Measurements from ENCODE around the gene ZNF618. TPM values are rescaled to one million over a fixed set of nuclear protein-coding genes. Genes with fewer than 3 reads are reported as not detected.

ZNF618 gene
- total RNA-seq, 1 donor from 2014 or later: 0.25 TPM

GRCh38 chr9:114098021-114098935, 222.2 kb downstream of the ZNF618 start:
- Mint-ChIP-seq H3K27ac (no peak overlapping the region), H3K27me3 (ENCODE audit: low read depth) (peaks cover 26% of the 10 kb centered on the region), H3K4me3 (ENCODE audit: low read depth) (no peak overlapping the region), H3K4me1 (ENCODE audit: low read depth) (peaks cover 3% of the 10 kb centered on the region), H3K9me3 (no peaks in the 10 kb centered on the region), H3K36me3 (ENCODE audit: low read depth) (no peaks in the 10 kb centered on the region)
- intact Hi-C loops (cut with micrococcal nuclease): no loop called here
- DNase-seq (ENCODE audit: low spot score): no peak

- peaks cover 3% of the 10 kb centered on the region for H3K4me1 Mint-ChIP-seq (ENCODE audit: low read depth)
- H3K36me3 Mint-ChIP-seq (ENCODE audit: low read depth): no peaks in the 10 kb centered on the region
- no peaks in the 10 kb centered on the region for H3K9me3 Mint-ChIP-seq
- H3K27ac Mint-ChIP-seq: no peak within 1 kb of the TSS
- DNase-seq (ENCODE audit: low spot score): no peak
- H3K27me3 Mint-ChIP-seq (ENCODE audit: low read depth): peaks cover 26% of the 10 kb centered on the region
- intact Hi-C loops (cut with micrococcal nuclease): no loop called here
- H3K4me3 Mint-ChIP-seq (ENCODE audit: low read depth): no peak within 1 kb of the TSS
Observed at GRCh38 chr9:114098936-114099668, 223.0 kb downstream of the ZNF618 start, which contains the start of gene KIF12. TSS of gene KIF12 (minus strand) at chr9:114099292. CDS start at chr9:114099276, 16 bp downstream.

GRCh38 chr9:114099669-114100270, 223.7 kb downstream of the ZNF618 start:
- Mint-ChIP-seq H3K4me1 (ENCODE audit: low read depth) (peaks cover 3% of the 10 kb centered on the region), H3K27ac (no peak overlapping the region), H3K4me3 (ENCODE audit: low read depth) (no peak overlapping the region), H3K9me3 (no peaks in the 10 kb centered on the region), H3K27me3 (ENCODE audit: low read depth) (peaks cover 30% of the 10 kb centered on the region), H3K36me3 (ENCODE audit: low read depth) (no peaks in the 10 kb centered on the region)
- intact Hi-C loops (cut with micrococcal nuclease): no loop called here
- no peak for DNase-seq (ENCODE audit: low spot score)

GRCh38 chr9:114100536-114100935, 224.4 kb downstream of the ZNF618 start:
- Mint-ChIP-seq H3K9me3 (no peaks in the 10 kb centered on the region), H3K36me3 (ENCODE audit: low read depth) (no peaks in the 10 kb centered on the region), H3K4me1 (ENCODE audit: low read depth) (peaks cover 3% of the 10 kb centered on the region), H3K27ac (no peak overlapping the region), H3K27me3 (ENCODE audit: low read depth) (peaks cover 36% of the 10 kb centered on the region), H3K4me3 (ENCODE audit: low read depth) (no peak overlapping the region)
- no peak for DNase-seq (ENCODE audit: low spot score)
- intact Hi-C loops (cut with micrococcal nuclease): no loop called here

- Mint-ChIP-seq H3K27me3 (ENCODE audit: low read depth) (peaks cover 24% of the 10 kb centered on the region), H3K4me3 (ENCODE audit: low read depth) (no peak overlapping the region), H3K4me1 (ENCODE audit: low read depth) (peaks cover 3% of the 10 kb centered on the region), H3K9me3 (no peaks in the 10 kb centered on the region), H3K36me3 (ENCODE audit: low read depth) (no peaks in the 10 kb centered on the region), H3K27ac (no peak overlapping the region)
- no peak for DNase-seq (ENCODE audit: low spot score)
- intact Hi-C loops (cut with micrococcal nuclease): no loop called here
Observed at GRCh38 chr9:114102484-114102883, 226.4 kb downstream of the ZNF618 start.

GRCh38 chr9:114105236-114105635, 229.1 kb downstream of the ZNF618 start:
- intact Hi-C loops (cut with micrococcal nuclease): no loop called here
- Mint-ChIP-seq H3K36me3 (ENCODE audit: low read depth) (no peaks in the 10 kb centered on the region), H3K4me1 (ENCODE audit: low read depth) (no peaks in the 10 kb centered on the region), H3K9me3 (no peaks in the 10 kb centered on the region), H3K27ac (no peak overlapping the region), H3K4me3 (ENCODE audit: low read depth) (no peak overlapping the region), H3K27me3 (ENCODE audit: low read depth) (peaks cover 16% of the 10 kb centered on the region)
- DNase-seq (ENCODE audit: low spot score): no peak

Other genes starting within 250 kb of the ZNF618 start
- not detected in 2 replicates for gene AMBP, start 202.0 kb downstream of the ZNF618 start, total RNA-seq
- gene KIF12, start 223.0 kb downstream of the ZNF618 start, total RNA-seq: not detected in 2 replicates

Measured in activated T-helper 2 cell treated with anti-CD3 and anti-CD28 coated beads, Interferon-gamma antibody, Interleukin-2, Interleukin-4, amounts not matched to agents 10 μg/mL and 5 μg/mL and 100 μg/mL, durations not matched to agents 14 hours and 24 hours and 36 hours (primary cell).